ENCODE results near the gene KBTBD8.

KBTBD8 gene

GRCh38 chr3:66998113-66998903 lies at the start of gene KBTBD8:
Gene KBTBD8 (plus strand): TSS chr3:66998307. CDS start chr3:66998356, 49 bp downstream.
- DNase-seq (ENCODE audit: low read depth in 2 of 2) = peak; percentile 97 to 98

GRCh38 chr3:66948838-66949237 lies 49.3 kb upstream of the KBTBD8 start:
- DNase-seq (ENCODE audit: low read depth in 2 of 2) = no peak

- DNase-seq (ENCODE audit: low read depth in 2 of 2) = no peak
Measured at GRCh38 chr3:66949898-66950297, 48.2 kb upstream of the KBTBD8 start.

GRCh38 chr3:66952357-66952756 lies 45.8 kb upstream of the KBTBD8 start:
- no peak for DNase-seq (ENCODE audit: low read depth in 2 of 2)

- DNase-seq (ENCODE audit: low read depth in 2 of 2) = no peak
Measured at GRCh38 chr3:66953934-66954445, 44.1 kb upstream of the KBTBD8 start.

- no peak for DNase-seq (ENCODE audit: low read depth in 2 of 2)
Measured at GRCh38 chr3:66956742-66957141, 41.4 kb upstream of the KBTBD8 start.

- DNase-seq (ENCODE audit: low read depth in 2 of 2) = no peak
Measured at GRCh38 chr3:66957367-66957766, 40.7 kb upstream of the KBTBD8 start.

GRCh38 chr3:66958067-66958466 lies 40.0 kb upstream of the KBTBD8 start:
- no peak for DNase-seq (ENCODE audit: low read depth in 2 of 2)

- DNase-seq (ENCODE audit: low read depth in 2 of 2) = no peak
Measured at GRCh38 chr3:66962664-66963063, 35.4 kb upstream of the KBTBD8 start.

- DNase-seq (ENCODE audit: low read depth in 2 of 2) = no peak
Measured at GRCh38 chr3:66971245-66971644, 26.9 kb upstream of the KBTBD8 start.

- DNase-seq (ENCODE audit: low read depth in 2 of 2) = peak; percentile 35 to 45
Measured at GRCh38 chr3:66971891-66972551, 26.1 kb upstream of the KBTBD8 start.

GRCh38 chr3:66980791-66981190 lies 17.3 kb upstream of the KBTBD8 start:
- DNase-seq (ENCODE audit: low read depth in 2 of 2) = no peak

GRCh38 chr3:66983101-66983500 lies 15.0 kb upstream of the KBTBD8 start:
- DNase-seq (ENCODE audit: low read depth in 2 of 2) = no peak

- no peak for DNase-seq (ENCODE audit: low read depth in 2 of 2)
Measured at GRCh38 chr3:66985336-66985920, 12.7 kb upstream of the KBTBD8 start.

GRCh38 chr3:66986406-66986805 lies 11.7 kb upstream of the KBTBD8 start:
- no peak for DNase-seq (ENCODE audit: low read depth in 2 of 2)

- no peak for DNase-seq (ENCODE audit: low read depth in 2 of 2)
Measured at GRCh38 chr3:66989241-66989640, 8.9 kb upstream of the KBTBD8 start.

- no peak for DNase-seq (ENCODE audit: low read depth in 2 of 2)
Measured at GRCh38 chr3:66989860-66990696, 8.0 kb upstream of the KBTBD8 start.

- peak; percentile 66 to 69 for DNase-seq (ENCODE audit: low read depth in 2 of 2)
Measured at GRCh38 chr3:66991459-66991858, 6.6 kb upstream of the KBTBD8 start.

GRCh38 chr3:66993082-66993481 lies 5.0 kb upstream of the KBTBD8 start:
- DNase-seq (ENCODE audit: low read depth in 2 of 2) = no peak

- no peak for DNase-seq (ENCODE audit: low read depth in 2 of 2)
Measured at GRCh38 chr3:66994588-66994987, 3.5 kb upstream of the KBTBD8 start.

- no peak for DNase-seq (ENCODE audit: low read depth in 2 of 2)
Measured at GRCh38 chr3:66996696-66997095, 1.4 kb upstream of the KBTBD8 start.

Data from fibroblast of skin of left quadriceps (primary cell).